K562 (cell line): ENCODE measurements around the gene FHIP1B. TPM values are rescaled to one million over a fixed set of nuclear protein-coding genes. Genes with fewer than 3 reads are reported as not detected.

Source experiments
- ATAC-seq: fragments of 200-7000 bp; cut with Tn5 transposase; 3 replicates; pipeline ENCODE4 v1.9.1; 2020; ENCODE audit warnings: moderate library complexity
- BruUV-seq: library from RNA; stranded (reverse); fragments of 400-500 nt; replicated peaks from 2 replicates; lab custom pipeline; 2021; lab: Mats Ljungman, UMichigan
- CTCF ChIA-PET: fragments of 300-600 bp; formaldehyde crosslinking; extraction: SDS; loops from one replicate; lab custom pipeline; 2021; ENCODE audit warnings: low intra/inter-chr PET ratio; lab: Yijun Ruan, JAX
- POLR2A ChIA-PET: fragments of 300-600, 350-650 bp; sonication (Branson Sonifier 250); formaldehyde crosslinking; extraction: SDS; loops from one replicate; lab custom pipeline; 2021; ENCODE audit warnings: antibody characterized with exemption, inconsistent platforms; lab: Yijun Ruan, JAX
- DNase-seq, 4 experiments: peaks; one replicate each; pipeline versions ENCODE4 v3.0.0 to v3.0.0-alpha.2; 2011 to 2018; ENCODE audit warnings: low spot score in 3 of 4, mixed read lengths in 3 of 4; ENCODE audit errors: extremely low read depth in 1 of 4
- FAIRE-seq: peaks from 2 replicates; lab custom pipeline; 2011; peaks lifted over from hg19 to GRCh38; lab: Jason Lieb, UNC
- H2AFZ ChIP-seq: 2 replicates; pipeline ENCODE4 v1.6.0; 2011; ENCODE audit warnings: low read depth, low read length, control low read depth, inconsistent platforms
- H3K27ac ChIP-seq: fragments of 200-600 bp; 3 replicates; pipeline ENCODE4 v1.8.0; 2011; ENCODE audit warnings: low read depth, mild to moderate bottlenecking, control low read depth, inconsistent platforms, low read length, moderate library complexity, mixed read lengths; ENCODE audit errors: extremely low read depth
- H3K27me3 ChIP-seq, 2 experiments: fragments of 300-600 bp in 1 of 2; 2 replicates in 1 of 2; 3 replicates in 1 of 2; pipeline versions ENCODE4 v1.6.0 to v1.8.0; 2011; ENCODE audit warnings: inconsistent platforms in 2 of 2, low read length in 2 of 2, mild to moderate bottlenecking in 1 of 2, mixed read lengths in 1 of 2, moderate library complexity in 1 of 2; ENCODE audit not compliant: control insufficient read depth in 2 of 2, insufficient read depth in 2 of 2
- H3K36me3 ChIP-seq: fragments of 300-600 bp; 3 replicates; pipeline ENCODE4 v1.8.0; 2011; ENCODE audit warnings: mild to moderate bottlenecking, low read length, inconsistent platforms; ENCODE audit not compliant: control insufficient read depth, insufficient read depth
- H3K4me1 ChIP-seq, 2 experiments: fragments of 200-600 bp in 1 of 2; replicated peaks in 1 of 2; 2 replicates in 1 of 2; 3 replicates in 1 of 2; pipeline versions ENCODE4 v1.5.1 to v1.8.0; 2011; ENCODE audit warnings: inconsistent platforms in 2 of 2, low read length in 2 of 2, mild to moderate bottlenecking in 1 of 2, mixed read lengths in 1 of 2, moderate library complexity in 1 of 2; ENCODE audit not compliant: control insufficient read depth in 2 of 2, insufficient read depth in 2 of 2
- H3K4me2 ChIP-seq: 2 replicates; pipeline ENCODE4 v1.6.1; 2011; ENCODE audit warnings: low read length, control low read depth, inconsistent platforms, mixed read lengths; ENCODE audit not compliant: insufficient read depth
- H3K4me3 ChIP-seq: fragments of 200-600 bp; sonication (generic), shearing (Covaris generic); 2 replicates; pipeline ENCODE4 v1.5.1; 2016; ENCODE audit warnings: control low read depth, inconsistent platforms
- H3K79me2 ChIP-seq: fragments of 200-600 bp; 3 replicates; pipeline ENCODE4 v1.8.0; 2011; ENCODE audit warnings: low read length, inconsistent platforms; ENCODE audit not compliant: control insufficient read depth, insufficient read depth
- H3K9ac ChIP-seq, 2 experiments: 2 replicates each; pipeline versions ENCODE4 v1.6.0 to v1.6.1; 2011; ENCODE audit warnings: low read depth in 2 of 2, low read length in 2 of 2, control low read depth in 1 of 2, inconsistent platforms in 1 of 2, mild to moderate bottlenecking in 1 of 2, mixed read lengths in 1 of 2; ENCODE audit not compliant: insufficient read depth in 1 of 2
- H3K9me1 ChIP-seq: one replicate; pipeline ENCODE4 v1.6.0; 2011; ENCODE audit warnings: inconsistent platforms, mild to moderate bottlenecking, low read length, moderate library complexity; ENCODE audit not compliant: control insufficient read depth, insufficient read depth
- H3K9me3 ChIP-seq: replicated peaks from 2 replicates; pipeline ENCODE4 v1.5.1; 2011; ENCODE audit warnings: low read depth, low read length, inconsistent platforms; ENCODE audit not compliant: control insufficient read depth, insufficient read depth
- H4K20me1 ChIP-seq: replicated peaks from 2 replicates; pipeline ENCODE4 v1.6.1; 2011; ENCODE audit warnings: low read length, inconsistent platforms, mixed read lengths; ENCODE audit not compliant: control insufficient read depth, insufficient read depth
- CC2D1A ChIP-seq: fragments of 450-650 bp; IDR thresholded peaks from 2 replicates; pipeline ENCODE4 v1.6.1; 2017; ENCODE audit warnings: mild to moderate bottlenecking
- CREBBP ChIP-seq: IDR thresholded peaks from one replicate; pipeline ENCODE4 v1.6.1; 2012; ENCODE audit warnings: low read depth, mild to moderate bottlenecking, control low read depth, inconsistent platforms, low read length
- NFIX ChIP-seq: fragments of 250-450 bp; sonication (Bioruptor Pico); IDR thresholded peaks from 2 replicates; pipeline ENCODE4 v1.4.0; 2020; ENCODE audit warnings: low read depth, mild to moderate bottlenecking, moderate library complexity
- WGBS: fragments of 100-300 bp; shearing (Covaris generic); methylation state at CpG from one replicate; pipeline ENCODE4 v1.1.6; 2016; ENCODE audit warnings: low coverage, mixed read lengths; ENCODE audit not compliant: insufficient coverage; ENCODE audit errors: missing lambda C conversion rate; 5-methylcytosine and 5-hydroxymethylcytosine counted together
- in situ Hi-C: fragments of 300-500 bp; cut with MboI; formaldehyde crosslinking; loops from 4 replicates; pipeline ENCODE4 v1.15.0; 2018; ENCODE audit warnings: inconsistent platforms, mixed read lengths
- intact Hi-C: fragments of 100-400 bp; cut with micrococcal nuclease; formaldehyde crosslinking; loops from 2 replicates; pipeline ENCODE4 v1.14.2; 2022
- polyA plus RNA-seq, 8 experiments: library from polyadenylated mRNA; depleted of rRNA in 4 of 8; stranded (reverse) in 5 of 8; unstranded in 3 of 8; fragments of >200 nt; fragmentation: Nextera tagmentation in 2 of 8; fragmentation: Illumina TruSeq in 1 of 8; extraction: Ambion mirVana in 2 of 8; extraction: Trizol in 1 of 8; gene quantifications; 2 replicates each; pipeline versions ENCODE4 v1.2.1 to v1.2.3, GENCODE V29; 2011 to 2014; ENCODE audit warnings: inconsistent platforms in 1 of 8, missing spikeins in 1 of 8
- total RNA-seq, 7 experiments: library from RNA; depleted of rRNA in 6 of 7; stranded (reverse); fragments of >200 nt in 6 of 7; fragmentation: Illumina TruSeq in 2 of 7; extraction: Trizol in 2 of 7; gene quantifications; 2 replicates each; pipeline versions ENCODE4 v1.2.1 to v1.2.3, GENCODE V29; 2011 to 2021; ENCODE audit warnings: low replicate concordance in 1 of 7
- TF ChIP-seq, protein P1 (sequence below), 2 experiments: fragments of 450-650 bp; formaldehyde crosslinking in 1 of 2; IDR thresholded peaks; 2 replicates each; pipeline versions ENCODE4 v1.4.0 to v1.6.1; 2014 to 2020; ENCODE audit warnings: mild to moderate bottlenecking in 2 of 2, borderline replicate concordance in 1 of 2, low read depth in 1 of 2

The FHIP1B gene
- total and polyA plus RNA-seq, 9 of the 15 experiments (the other 6 are each of a cell fraction or from before 2014, with no cell fraction given), result 0.94 to 24.7 (median 15.6) TPM

DNA sequence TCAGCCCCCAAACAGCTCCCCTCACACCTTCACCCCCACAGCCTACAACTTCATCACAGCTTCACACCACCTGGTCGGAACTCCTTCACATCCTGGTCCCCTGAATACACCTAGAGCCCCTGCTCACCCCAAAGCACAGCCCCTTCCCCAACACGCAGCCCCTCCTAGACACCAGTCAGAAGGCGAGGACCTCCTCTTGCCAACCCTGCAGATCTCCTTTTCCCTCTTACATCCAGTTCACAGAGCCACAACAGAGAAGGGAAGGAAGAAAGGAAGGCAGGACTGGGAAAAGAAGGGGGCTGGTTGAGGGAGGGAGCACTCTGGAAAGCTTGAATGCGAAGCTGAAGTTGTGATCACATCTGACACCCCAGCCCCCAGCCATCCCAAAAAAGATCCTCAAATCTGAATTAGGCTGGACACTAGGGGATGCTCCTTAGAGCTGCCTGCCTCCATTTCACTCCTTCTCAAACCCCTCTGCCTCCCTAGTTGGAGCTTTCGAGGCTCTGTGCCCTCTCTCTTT, 25.8 kb upstream of the FHIP1B start:
- Histone ChIP-seq H3K4me3 (no peak overlapping the region), H3K27ac (no peak overlapping the region)
- 3% methylated on average over 3 of the region's 5 CpGs for WGBS
- POLR2A ChIA-PET, result interaction anchor here (0.7 to 2.3 kb wide), 4 partner anchors 9 to 26 kb away, joined by 3 to 15 read pairs (median 6); partner anchors contain the start of gene FHIP1B
- TF ChIP-seq CC2D1A (no peak), NFIX (no peak), CREBBP (no peak)
- TF ChIP-seq, protein P1, sequence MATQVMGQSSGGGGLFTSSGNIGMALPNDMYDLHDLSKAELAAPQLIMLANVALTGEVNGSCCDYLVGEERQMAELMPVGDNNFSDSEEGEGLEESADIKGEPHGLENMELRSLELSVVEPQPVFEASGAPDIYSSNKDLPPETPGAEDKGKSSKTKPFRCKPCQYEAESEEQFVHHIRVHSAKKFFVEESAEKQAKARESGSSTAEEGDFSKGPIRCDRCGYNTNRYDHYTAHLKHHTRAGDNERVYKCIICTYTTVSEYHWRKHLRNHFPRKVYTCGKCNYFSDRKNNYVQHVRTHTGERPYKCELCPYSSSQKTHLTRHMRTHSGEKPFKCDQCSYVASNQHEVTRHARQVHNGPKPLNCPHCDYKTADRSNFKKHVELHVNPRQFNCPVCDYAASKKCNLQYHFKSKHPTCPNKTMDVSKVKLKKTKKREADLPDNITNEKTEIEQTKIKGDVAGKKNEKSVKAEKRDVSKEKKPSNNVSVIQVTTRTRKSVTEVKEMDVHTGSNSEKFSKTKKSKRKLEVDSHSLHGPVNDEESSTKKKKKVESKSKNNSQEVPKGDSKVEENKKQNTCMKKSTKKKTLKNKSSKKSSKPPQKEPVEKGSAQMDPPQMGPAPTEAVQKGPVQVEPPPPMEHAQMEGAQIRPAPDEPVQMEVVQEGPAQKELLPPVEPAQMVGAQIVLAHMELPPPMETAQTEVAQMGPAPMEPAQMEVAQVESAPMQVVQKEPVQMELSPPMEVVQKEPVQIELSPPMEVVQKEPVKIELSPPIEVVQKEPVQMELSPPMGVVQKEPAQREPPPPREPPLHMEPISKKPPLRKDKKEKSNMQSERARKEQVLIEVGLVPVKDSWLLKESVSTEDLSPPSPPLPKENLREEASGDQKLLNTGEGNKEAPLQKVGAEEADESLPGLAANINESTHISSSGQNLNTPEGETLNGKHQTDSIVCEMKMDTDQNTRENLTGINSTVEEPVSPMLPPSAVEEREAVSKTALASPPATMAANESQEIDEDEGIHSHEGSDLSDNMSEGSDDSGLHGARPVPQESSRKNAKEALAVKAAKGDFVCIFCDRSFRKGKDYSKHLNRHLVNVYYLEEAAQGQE (IDR thresholded peaks at IDR 0.05; ENCODE audit: borderline replicate concordance), result no peak
- TF ChIP-seq, protein P1 (CRISPR knock-in tag; IDR thresholded peaks at IDR 0.05; ENCODE audit: low read depth), result no peak
- TF ChIP-seq, all 486 proteins: peak for 0
- Histone ChIP-seq H4K20me1 (no peaks in the 10 kb centered on the region), H3K79me2 (no peaks in the 10 kb centered on the region), H3K27me3 (peaks cover 27 to 32% of the 10 kb centered on the region in 2 experiments), H3K4me1 (no peaks in the 10 kb centered on the region), H3K9me1 (no peaks in the 10 kb centered on the region), H3K4me2 (no peak overlapping the region), H3K9ac (no peak overlapping the region), H2AFZ (no peak overlapping the region), H3K9me3 (no peaks in the 10 kb centered on the region), H3K36me3 (no peaks in the 10 kb centered on the region)
- intact Hi-C loops, result no loop called here
- in situ Hi-C loops, result no loop called here
- FAIRE-seq, result no peak
- DNase-seq, result no peak
- CTCF ChIA-PET, result no interaction called here
- ATAC-seq, result no peak
- no TSS peak for BruUV-seq
